Mammary epithelial cell (primary cell): ENCODE measurements around the gene CCND1.

ENCODE experiments used
- CTCF ChIP-seq, 2 donors: IDR thresholded peaks in 1 of 2; conservative IDR thresholded peaks in 1 of 2; 2 replicates each; pipeline ENCODE4 v1.5.1; 2011 to 2012; ENCODE audit warnings: inconsistent platforms in 2 of 2, low read length in 2 of 2, mild to moderate bottlenecking in 2 of 2, control low read depth in 1 of 2, low read depth in 1 of 2; ENCODE audit not compliant: insufficient read depth in 1 of 2; ENCODE audit errors: extremely low read depth in 1 of 2
- EZH2 ChIP-seq: IDR thresholded peaks from 2 replicates; pipeline ENCODE4 v1.6.1; 2012; ENCODE audit warnings: low read length, inconsistent platforms, borderline replicate concordance

DNA sequence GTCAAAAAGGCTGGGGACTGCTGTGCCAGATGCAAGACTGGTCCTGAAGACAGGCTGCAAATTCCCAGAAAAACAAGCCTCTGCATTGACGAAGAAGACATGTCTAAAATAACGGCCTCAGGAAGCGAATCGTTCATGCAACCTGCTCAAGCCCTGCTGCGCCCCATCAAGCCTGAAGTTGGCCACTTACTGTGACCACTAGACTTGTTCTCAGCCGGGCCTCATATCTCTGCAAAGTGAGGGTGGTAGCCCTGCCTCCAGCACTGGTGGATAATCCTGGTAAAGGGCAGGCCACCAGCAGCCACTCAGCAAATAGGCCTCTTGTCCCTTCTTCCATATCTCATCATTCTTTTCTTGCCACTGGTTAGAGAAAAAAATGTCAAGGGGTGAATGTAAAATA, 22.4 kb downstream of the CCND1 start:
- TF ChIP-seq CTCF (conservative IDR thresholded peaks at IDR 0.05 in 1 of 2, IDR thresholded peaks at IDR 0.05 in 1 of 2; ENCODE audit: extremely low read depth in 1 of 2, insufficient read depth in 1 of 2, low read depth in 1 of 2, low read length in 2 of 2) (no peak), EZH2 (no peak)
